ENCODE measurements around the gene GABRA5. TPM values are rescaled to one million over a fixed set of nuclear protein-coding genes. Genes with fewer than 3 reads are reported as not detected.

Gene GABRA5
- total RNA-seq, 1 experiment from 2014 or later: not detected

DNA sequence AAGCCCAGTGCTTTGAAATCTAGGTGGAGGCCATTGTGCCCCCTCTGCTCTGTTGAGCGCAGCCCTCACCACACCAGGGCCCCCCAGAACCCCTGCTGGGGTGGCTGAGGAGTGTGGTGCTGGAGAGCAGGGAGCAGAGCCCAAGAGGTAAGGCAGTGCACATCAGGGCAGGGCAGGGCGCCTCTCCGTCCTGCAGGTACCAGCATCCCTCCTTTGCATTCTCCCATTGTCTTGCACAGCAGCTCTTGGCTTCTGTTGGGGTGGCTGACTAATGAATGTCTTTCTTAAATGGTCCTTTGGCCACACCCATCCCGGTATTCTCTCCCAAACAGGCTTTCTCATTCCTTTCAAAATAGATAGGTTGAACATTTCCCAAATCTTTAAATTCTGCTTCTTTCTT, 62.7 kb downstream of the GABRA5 start:
- TF ChIP-seq TCF7L2 (IDR thresholded peaks at IDR 0.05; ENCODE audit: low read depth, low read length): no peak
- TF ChIP-seq, protein P1, sequence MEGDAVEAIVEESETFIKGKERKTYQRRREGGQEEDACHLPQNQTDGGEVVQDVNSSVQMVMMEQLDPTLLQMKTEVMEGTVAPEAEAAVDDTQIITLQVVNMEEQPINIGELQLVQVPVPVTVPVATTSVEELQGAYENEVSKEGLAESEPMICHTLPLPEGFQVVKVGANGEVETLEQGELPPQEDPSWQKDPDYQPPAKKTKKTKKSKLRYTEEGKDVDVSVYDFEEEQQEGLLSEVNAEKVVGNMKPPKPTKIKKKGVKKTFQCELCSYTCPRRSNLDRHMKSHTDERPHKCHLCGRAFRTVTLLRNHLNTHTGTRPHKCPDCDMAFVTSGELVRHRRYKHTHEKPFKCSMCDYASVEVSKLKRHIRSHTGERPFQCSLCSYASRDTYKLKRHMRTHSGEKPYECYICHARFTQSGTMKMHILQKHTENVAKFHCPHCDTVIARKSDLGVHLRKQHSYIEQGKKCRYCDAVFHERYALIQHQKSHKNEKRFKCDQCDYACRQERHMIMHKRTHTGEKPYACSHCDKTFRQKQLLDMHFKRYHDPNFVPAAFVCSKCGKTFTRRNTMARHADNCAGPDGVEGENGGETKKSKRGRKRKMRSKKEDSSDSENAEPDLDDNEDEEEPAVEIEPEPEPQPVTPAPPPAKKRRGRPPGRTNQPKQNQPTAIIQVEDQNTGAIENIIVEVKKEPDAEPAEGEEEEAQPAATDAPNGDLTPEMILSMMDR (IDR thresholded peaks at IDR 0.05): no peak
- no peak for TF ChIP-seq POLR2AphosphoS5 (IDR thresholded peaks at IDR 0.05; ENCODE audit: low read depth, low read length)
- TF ChIP-seq REST (IDR thresholded peaks at IDR 0.05; ENCODE audit: insufficient read depth in 1 of 2, low read depth in 2 of 2, low read length in 1 of 2): no peak
- no peak for TF ChIP-seq SIN3A (IDR thresholded peaks at IDR 0.05; ENCODE audit: borderline replicate concordance, insufficient read depth, low read depth, low read length)
- Histone ChIP-seq H3K4me3 (ENCODE audit: low read depth in 2 of 2, low read length in 2 of 2) (no peak overlapping the region), H3K36me3 (ENCODE audit: control insufficient read depth, insufficient read depth, low read length) (no peaks in the 10 kb centered on the region), H3K9me3 (ENCODE audit: control insufficient read depth, insufficient read depth, low read depth, low read length) (no peaks in the 10 kb centered on the region), H3K27ac (ENCODE audit: low read length) (no peak overlapping the region), H3K4me1 (ENCODE audit: control insufficient read depth, insufficient read depth, low read length) (no peaks in the 10 kb centered on the region), H3K27me3 (ENCODE audit: control insufficient read depth, insufficient read depth, low read length) (no peaks in the 10 kb centered on the region)
- POLR2A ChIA-PET: no interaction called here
- in situ Hi-C loops (cut with HindIII; ENCODE audit: low pct_unique_long_range_greater_than_20kb, low sequenced_read_pairs) (no loop called here), intact Hi-C loops (cut with micrococcal nuclease; ENCODE audit: unreplicated experiment) (no loop called here)
- ATAC-seq: no peak
- CTCF ChIA-PET: no interaction called here
- DNase-seq (ENCODE audit: low read depth, low spot score): no peak
- no TSS peak for BruUV-seq (replicated peaks)

GRCh38 chr15:26934848-26935247, 68.0 kb downstream of the GABRA5 start:
- no TSS peak for BruUV-seq (replicated peaks)

More at GRCh38 chr15:26934848-26935247, 68.0 kb downstream of the GABRA5 start:
- no peak for DNase-seq (ENCODE audit: low read depth, low spot score)
- no peak for TF ChIP-seq SIN3A (IDR thresholded peaks at IDR 0.05; ENCODE audit: borderline replicate concordance, insufficient read depth, low read depth, low read length)
- TF ChIP-seq TCF7L2 (IDR thresholded peaks at IDR 0.05; ENCODE audit: low read depth, low read length): no peak
- no peak for TF ChIP-seq POLR2AphosphoS5 (IDR thresholded peaks at IDR 0.05; ENCODE audit: low read depth, low read length)
- TF ChIP-seq REST (IDR thresholded peaks at IDR 0.05; ENCODE audit: insufficient read depth in 1 of 2, low read depth in 2 of 2, low read length in 1 of 2): no peak
- TF ChIP-seq, protein P1 (IDR thresholded peaks at IDR 0.05): no peak
- no peak overlapping the region for H3K27ac ChIP-seq (ENCODE audit: low read length)
- no peaks in the 10 kb centered on the region for H3K9me3 ChIP-seq (ENCODE audit: control insufficient read depth, insufficient read depth, low read depth, low read length)
- POLR2A ChIA-PET: no interaction called here
- H3K4me3 ChIP-seq (ENCODE audit: low read depth in 2 of 2, low read length in 2 of 2): no peak overlapping the region
- in situ Hi-C loops (cut with HindIII; ENCODE audit: low pct_unique_long_range_greater_than_20kb, low sequenced_read_pairs) (no loop called here), intact Hi-C loops (cut with micrococcal nuclease; ENCODE audit: unreplicated experiment) (no loop called here)
- H3K4me1 ChIP-seq (ENCODE audit: control insufficient read depth, insufficient read depth, low read length): no peaks in the 10 kb centered on the region
- ATAC-seq: no peak
- CTCF ChIA-PET: no interaction called here
- no peaks in the 10 kb centered on the region for H3K27me3 ChIP-seq (ENCODE audit: control insufficient read depth, insufficient read depth, low read length)
- no peaks in the 10 kb centered on the region for H3K36me3 ChIP-seq (ENCODE audit: control insufficient read depth, insufficient read depth, low read length)

Data from Panc1 (cell line).